Activated CD4-positive, alpha-beta T cell treated with anti-CD3 and anti-CD28 coated beads, Interleukin-2, amount 50 U/mL, for 24 hours (primary cell): ENCODE results near the gene TANGO2.
A peak's percentile ranks its signal among the peaks of the same experiment; 100 is the strongest.

Experiments used
- DNase-seq, 2 donors: peaks; one replicate each; pipeline ENCODE4 v3.0.0-alpha.2; 2020; ENCODE audit warnings: low read depth in 1 of 2, low spot score in 1 of 2

TANGO2 gene

GRCh38 chr22:19982991-19983578 is 37.8 kb upstream of the TANGO2 start:
- no peak for DNase-seq

GRCh38 chr22:19983741-19984140 is 37.2 kb upstream of the TANGO2 start:
- DNase-seq, result no peak

GRCh38 chr22:19984201-19984753 is 36.6 kb upstream of the TANGO2 start:
- no peak for DNase-seq

GRCh38 chr22:19984851-19985811 is 35.8 kb upstream of the TANGO2 start:
- DNase-seq, result no peak

GRCh38 chr22:19986011-19986409 is 34.9 kb upstream of the TANGO2 start:
- DNase-seq, result no peak

GRCh38 chr22:19986410-19987341 is 34.2 kb upstream of the TANGO2 start:
- peak in 1 of 2 donors; percentile 32 for DNase-seq

- DNase-seq, result no peak
These were observed 33.3 kb upstream of the TANGO2 start for GRCh38 chr22:19987394-19988306.

- DNase-seq, result no peak
These were observed 32.5 kb upstream of the TANGO2 start for GRCh38 chr22:19988331-19988808.

GRCh38 chr22:19988965-19989724 is 31.8 kb upstream of the TANGO2 start:
- DNase-seq, result no peak

- no peak for DNase-seq
These were observed 31.2 kb upstream of the TANGO2 start for GRCh38 chr22:19989725-19990067.

- no peak for DNase-seq
These were observed 30.7 kb upstream of the TANGO2 start for GRCh38 chr22:19990188-19990587.

- no peak for DNase-seq
These were observed 30.1 kb upstream of the TANGO2 start for GRCh38 chr22:19990609-19991394.

GRCh38 chr22:19991395-19991644 is 29.6 kb upstream of the TANGO2 start:
- no peak for DNase-seq

- DNase-seq, result no peak
These were observed 29.1 kb upstream of the TANGO2 start for GRCh38 chr22:19991645-19992451.

- no peak for DNase-seq
These were observed 28.4 kb upstream of the TANGO2 start for GRCh38 chr22:19992481-19992911.

- DNase-seq, result no peak
These were observed 28.0 kb upstream of the TANGO2 start for GRCh38 chr22:19992921-19993355.

GRCh38 chr22:19993926-19994325 is 27.0 kb upstream of the TANGO2 start:
- no peak for DNase-seq
